Activated CD8-positive, alpha-beta memory T cell treated with anti-CD3 and anti-CD28 coated beads, Interleukin-2, amount 50 U/mL, for 1 hour (primary cell): Measurements from ENCODE around the gene NTM.

Experiments
- DNase-seq: peaks from one replicate; pipeline ENCODE4 v3.0.0-alpha.2; 2020; ENCODE audit errors: extremely low read depth

NTM gene

GRCh38 chr11:132006884-132007580 is 636.6 kb downstream of the NTM start:
- no peak for DNase-seq

GRCh38 chr11:132008226-132008625 is 637.8 kb downstream of the NTM start:
- DNase-seq = no peak

GRCh38 chr11:132008872-132009271 is 638.5 kb downstream of the NTM start:
- no peak for DNase-seq

- DNase-seq = no peak
Measured at GRCh38 chr11:132020001-132020400, 649.6 kb downstream of the NTM start.

- no peak for DNase-seq
Measured at GRCh38 chr11:132022285-132022684, 651.9 kb downstream of the NTM start.

- DNase-seq = no peak
Measured at GRCh38 chr11:132022733-132023478, 652.5 kb downstream of the NTM start.

GRCh38 chr11:132024587-132025295 is 654.3 kb downstream of the NTM start:
- no peak for DNase-seq

GRCh38 chr11:132026746-132027145 is 656.3 kb downstream of the NTM start:
- no peak for DNase-seq

GRCh38 chr11:132028380-132029240 is 658.2 kb downstream of the NTM start:
- no peak for DNase-seq

GRCh38 chr11:132030896-132031295 is 660.5 kb downstream of the NTM start:
- DNase-seq = no peak

GRCh38 chr11:132032555-132032954 is 662.1 kb downstream of the NTM start:
- DNase-seq = no peak

- no peak for DNase-seq
Measured at GRCh38 chr11:132033051-132033450, 662.6 kb downstream of the NTM start.

GRCh38 chr11:132035228-132035627 is 664.8 kb downstream of the NTM start:
- no peak for DNase-seq

GRCh38 chr11:132035766-132036165 is 665.4 kb downstream of the NTM start:
- no peak for DNase-seq

GRCh38 chr11:132036220-132036619 is 665.8 kb downstream of the NTM start:
- DNase-seq = no peak

GRCh38 chr11:132036746-132037466 is 666.5 kb downstream of the NTM start:
- DNase-seq = no peak

GRCh38 chr11:132037467-132037862 is 667.0 kb downstream of the NTM start:
- no peak for DNase-seq

- no peak for DNase-seq
Measured at GRCh38 chr11:132037956-132038355, 667.5 kb downstream of the NTM start.

- DNase-seq = no peak
Measured at GRCh38 chr11:132039521-132039920, 669.1 kb downstream of the NTM start.

- no peak for DNase-seq
Measured at GRCh38 chr11:132042296-132042695, 671.9 kb downstream of the NTM start.

GRCh38 chr11:132043714-132044113 is 673.3 kb downstream of the NTM start:
- DNase-seq = no peak
